Bronchial epithelial cell (primary cell): ENCODE data around the gene KCND3. TPM values are rescaled to one million over a fixed set of nuclear protein-coding genes. Genes with fewer than 3 reads are reported as not detected.

ENCODE experiments used
- DNase-seq: peaks from one replicate; pipeline ENCODE4 v3.0.0-alpha.2; 2010; ENCODE audit warnings: low read depth
- FAIRE-seq: peaks from 2 replicates; lab custom pipeline; 2011; peaks lifted over from hg19 to GRCh38; lab: Jason Lieb, UNC
- H3K27me3 ChIP-seq: 2 replicates; pipeline ENCODE4 v1.5.1; 2011; ENCODE audit warnings: low read length; ENCODE audit not compliant: control insufficient read depth, insufficient read depth
- H3K36me3 ChIP-seq: 2 replicates; pipeline ENCODE4 v1.5.1; 2011; ENCODE audit warnings: low read length; ENCODE audit not compliant: control insufficient read depth, insufficient read depth
- H3K4me3 ChIP-seq: 2 replicates; pipeline ENCODE4 v1.5.1; 2011; ENCODE audit warnings: mild to moderate bottlenecking, low read depth, low read length, control low read depth
- CTCF ChIP-seq: IDR thresholded peaks from 2 replicates; pipeline ENCODE4 v1.5.1; 2011; ENCODE audit warnings: mild to moderate bottlenecking, moderate library complexity, low read length, control low read depth, inconsistent platforms; ENCODE audit not compliant: insufficient read depth, severe bottlenecking
- total RNA-seq: library from RNA; depleted of rRNA; stranded (reverse); fragments of >200 nt; gene quantifications from 2 replicates; pipeline ENCODE4 v1.2.1, GENCODE V29; 2014

KCND3 gene
- total RNA-seq, 1 donor from 2014 or later = under 0.01 TPM

- no peak for TF ChIP-seq CTCF
- H3K27me3 ChIP-seq = peaks cover 2% of the 10 kb centered on the region
- H3K36me3 ChIP-seq = no peaks in the 10 kb centered on the region
- peak; percentile 18 for FAIRE-seq
- H3K4me3 ChIP-seq = no peak overlapping the region
- DNase-seq = no peak
Observed at GRCh38 chr1:111777301-111777700, 212.2 kb downstream of the KCND3 start.

- no peaks in the 10 kb centered on the region for H3K36me3 ChIP-seq
- peak; percentile 72 for FAIRE-seq
- TF ChIP-seq CTCF = no peak
- peaks cover 2% of the 10 kb centered on the region for H3K27me3 ChIP-seq
- DNase-seq = no peak
- H3K4me3 ChIP-seq = no peak overlapping the region
Observed at GRCh38 chr1:111776861-111777260, 212.6 kb downstream of the KCND3 start.

GRCh38 chr1:111776391-111776790, 213.1 kb downstream of the KCND3 start:
- DNase-seq = no peak
- no peak for TF ChIP-seq CTCF
- Histone ChIP-seq H3K27me3 (peaks cover 2% of the 10 kb centered on the region), H3K36me3 (no peaks in the 10 kb centered on the region), H3K4me3 (no peak overlapping the region)
- no peak for FAIRE-seq

- no peaks in the 10 kb centered on the region for H3K36me3 ChIP-seq
- DNase-seq = no peak
- peaks cover 2% of the 10 kb centered on the region for H3K27me3 ChIP-seq
- H3K4me3 ChIP-seq = no peak overlapping the region
- FAIRE-seq = no peak
- no peak for TF ChIP-seq CTCF
Observed at GRCh38 chr1:111775966-111776365, 213.5 kb downstream of the KCND3 start.

- H3K36me3 ChIP-seq = peaks cover 2% of the 10 kb centered on the region
- DNase-seq (no peak), FAIRE-seq (no peak)
- no peaks in the 10 kb centered on the region for H3K27me3 ChIP-seq
- no peak overlapping the region for H3K4me3 ChIP-seq
- TF ChIP-seq CTCF = no peak
Observed at GRCh38 chr1:111770916-111771315, 218.6 kb downstream of the KCND3 start.

GRCh38 chr1:111769517-111770146, 219.8 kb downstream of the KCND3 start:
- Histone ChIP-seq H3K36me3 (peaks cover 2% of the 10 kb centered on the region), H3K27me3 (no peaks in the 10 kb centered on the region), H3K4me3 (no peak overlapping the region)
- TF ChIP-seq CTCF = peak; percentile 55
- peak; percentile 75 for DNase-seq
- no peak for FAIRE-seq
